ENCODE measurements around the gene AP2A1. TPM values are rescaled to one million over a fixed set of nuclear protein-coding genes. Genes with fewer than 3 reads are reported as not detected.

AP2A1 gene
- total RNA-seq, 4 donors from 2014 or later: 69.9 to 103 (median 76.1) TPM

GRCh38 chr19:49752701-49753100 is 14.1 kb upstream of the AP2A1 start:
- Histone ChIP-seq H3K27ac (no peak overlapping the region), H3K27me3 (no peaks in the 10 kb centered on the region), H3K4me3 (no peak overlapping the region), H3K4me1 (no peaks in the 10 kb centered on the region), H3K9me3 (peaks cover 0 to 12% (median 0%) of the 10 kb centered on the region in 3 donors), H3K36me3 (no peaks in the 10 kb centered on the region)
- no peak for ATAC-seq
- 67% methylated on average over 1 of the region's 1 CpG; no CpG with 5 or more reads in 1 of the 2 donors for WGBS, 2 donors (ENCODE audit: low coverage in 1 of 2)
- TF ChIP-seq EP300 (IDR thresholded peaks at IDR 0.05): no peak
- no peak for TF ChIP-seq POLR2A (IDR thresholded peaks at IDR 0.05)
- TF ChIP-seq CTCF (IDR thresholded peaks at IDR 0.05): no peak
- TF ChIP-seq POLR2AphosphoS5 (IDR thresholded peaks at IDR 0.05): no peak

- Histone ChIP-seq H3K36me3 (no peaks in the 10 kb centered on the region), H3K4me3 (no peak overlapping the region), H3K27ac (no peak overlapping the region), H3K27me3 (peaks cover 6% of the 10 kb centered on the region), H3K9me3 (peaks cover 0 to 12% (median 0%) of the 10 kb centered on the region in 3 donors), H3K4me1 (no peaks in the 10 kb centered on the region)
- no peak for TF ChIP-seq POLR2AphosphoS5 (IDR thresholded peaks at IDR 0.05)
- no peak for TF ChIP-seq POLR2A (IDR thresholded peaks at IDR 0.05)
- TF ChIP-seq CTCF (IDR thresholded peaks at IDR 0.05): no peak
- TF ChIP-seq EP300 (IDR thresholded peaks at IDR 0.05): no peak
- no peak for ATAC-seq
- 86 to 94% methylated on average over 1 to 3 of the region's 3 CpGs for WGBS, 2 donors (ENCODE audit: low coverage in 1 of 2)
Measured at GRCh38 chr19:49755956-49756355, 10.8 kb upstream of the AP2A1 start.

GRCh38 chr19:49758292-49758691 is 8.5 kb upstream of the AP2A1 start:
- no peak overlapping the region for H3K4me3 ChIP-seq
- H3K27ac ChIP-seq: no peak overlapping the region
- WGBS, 2 donors (ENCODE audit: low coverage in 1 of 2): 12 to 30% methylated on average over 4 to 7 of the region's 7 CpGs
- peaks cover 6% of the 10 kb centered on the region for H3K27me3 ChIP-seq
- H3K9me3 ChIP-seq: peaks cover 0 to 12% (median 0%) of the 10 kb centered on the region in 3 donors
- TF ChIP-seq POLR2A (IDR thresholded peaks at IDR 0.05) (no peak), POLR2AphosphoS5 (IDR thresholded peaks at IDR 0.05) (no peak), EP300 (IDR thresholded peaks at IDR 0.05) (no peak), CTCF (IDR thresholded peaks at IDR 0.05) (no peak)
- H3K4me1 ChIP-seq: peaks cover 0 to 4% (median 0%) of the 10 kb centered on the region in 3 donors
- ATAC-seq: no peak
- no peaks in the 10 kb centered on the region for H3K36me3 ChIP-seq

GRCh38 chr19:49761249-49761624 is 5.6 kb upstream of the AP2A1 start:
- 100% methylated on average over 1 of the region's 1 CpG; no CpG with 5 or more reads in 1 of the 2 donors for WGBS, 2 donors (ENCODE audit: low coverage in 1 of 2)
- no peak for ATAC-seq
- no peak for TF ChIP-seq POLR2AphosphoS5 (IDR thresholded peaks at IDR 0.05)
- TF ChIP-seq EP300 (IDR thresholded peaks at IDR 0.05): no peak
- no peak for TF ChIP-seq POLR2A (IDR thresholded peaks at IDR 0.05)
- TF ChIP-seq CTCF (IDR thresholded peaks at IDR 0.05): no peak
- H3K36me3 ChIP-seq: no peaks in the 10 kb centered on the region
- peaks cover 6% of the 10 kb centered on the region for H3K27me3 ChIP-seq
- H3K4me3 ChIP-seq: no peak overlapping the region
- peak overlapping the region in 2 of 4 donors; percentile 35 to 60 for H3K27ac ChIP-seq
- H3K9me3 ChIP-seq: peaks cover 0 to under 1% (median 0%) of the 10 kb centered on the region in 3 donors
- peaks cover 0 to 14% (median 3%) of the 10 kb centered on the region in 3 donors for H3K4me1 ChIP-seq

- no peak for ATAC-seq
- Histone ChIP-seq H3K4me1 (peaks cover 0 to 14% (median 3%) of the 10 kb centered on the region in 3 donors), H3K36me3 (no peaks in the 10 kb centered on the region), H3K27me3 (peaks cover 6% of the 10 kb centered on the region), H3K9me3 (no peaks in the 10 kb centered on the region), H3K27ac (peak overlapping the region in 2 of 4 donors; percentile 35 to 60), H3K4me3 (no peak overlapping the region)
- 67% methylated on average over 1 of the region's 16 CpGs; no CpG with 5 or more reads in 1 of the 2 donors for WGBS, 2 donors (ENCODE audit: low coverage in 1 of 2)
- TF ChIP-seq POLR2A (IDR thresholded peaks at IDR 0.05): no peak
- TF ChIP-seq EP300 (IDR thresholded peaks at IDR 0.05): no peak
- no peak for TF ChIP-seq CTCF (IDR thresholded peaks at IDR 0.05)
- TF ChIP-seq POLR2AphosphoS5 (IDR thresholded peaks at IDR 0.05): no peak
Measured at GRCh38 chr19:49761625-49762311, 5.0 kb upstream of the AP2A1 start.

Data from gastroesophageal sphincter (tissue), 4 donors.